HG03175 (cell line): Measurements from ENCODE around the gene SBF2.

Experiments used
- ATAC-seq: cut with Tn5 transposase; IDR thresholded peaks from one replicate; pipeline ENCODE4 v1.9.1; 2021; ENCODE audit warnings: mild to moderate bottlenecking, moderate library complexity; ENCODE audit not compliant: unreplicated experiment

The SBF2 gene

GRCh38 chr11:9861860-9862725 is 431.9 kb downstream of the SBF2 start:
- peak; percentile 95 for ATAC-seq

DNA sequence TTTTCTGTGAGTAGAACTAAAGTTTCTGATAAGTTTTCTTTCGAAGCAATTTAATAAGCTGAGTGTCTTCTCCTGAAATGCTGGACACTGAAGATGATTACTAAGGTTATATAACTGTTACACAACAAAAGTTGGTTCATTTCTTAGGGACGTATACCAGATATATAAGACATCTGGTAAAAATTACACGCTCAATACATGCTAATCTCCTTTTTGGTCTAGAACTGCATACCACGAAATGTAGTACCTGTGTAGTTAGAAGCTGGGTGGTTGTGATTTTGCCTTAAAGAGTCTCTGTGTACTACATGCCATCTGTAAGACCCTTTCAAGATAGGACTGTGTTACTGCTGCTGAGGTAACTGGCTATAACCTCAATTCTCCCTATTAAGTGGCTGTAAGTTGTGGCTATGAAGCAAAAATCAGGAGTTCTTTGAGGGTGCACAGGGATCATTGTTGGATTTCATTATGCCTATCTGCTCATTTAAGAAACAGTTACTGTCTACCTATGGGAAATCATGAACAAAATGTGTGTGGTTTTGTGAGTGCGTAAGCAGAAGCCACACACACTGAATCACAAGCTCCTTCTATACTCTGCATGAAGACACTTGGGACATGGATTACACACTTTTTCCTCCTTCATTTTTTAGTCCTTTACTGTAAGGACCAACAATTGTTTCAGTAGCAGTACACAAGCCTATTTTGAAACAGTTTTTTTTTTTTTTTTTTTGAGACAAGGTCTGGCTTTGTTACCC is 434.3 kb downstream of the SBF2 start:
- ATAC-seq: no peak

DNA sequence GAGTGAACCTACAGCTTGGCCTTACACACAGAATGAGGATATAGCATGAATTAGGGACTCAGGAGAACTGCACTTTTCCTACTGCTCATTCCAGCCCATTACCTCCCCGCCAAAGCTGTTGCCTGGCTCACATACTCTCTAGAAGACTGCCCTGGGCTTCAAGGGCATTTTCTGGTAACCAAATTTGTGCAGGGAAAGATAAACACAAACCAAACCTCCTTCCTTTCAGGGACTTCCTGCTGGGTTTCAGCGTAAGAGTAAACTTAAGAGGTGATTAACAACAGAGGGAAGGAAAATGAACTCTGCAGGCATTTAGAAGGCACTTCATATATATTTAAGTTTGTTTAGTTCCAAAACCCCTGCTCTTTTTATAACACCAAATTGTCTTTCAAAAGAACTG is 435.2 kb downstream of the SBF2 start:
- ATAC-seq: no peak

DNA sequence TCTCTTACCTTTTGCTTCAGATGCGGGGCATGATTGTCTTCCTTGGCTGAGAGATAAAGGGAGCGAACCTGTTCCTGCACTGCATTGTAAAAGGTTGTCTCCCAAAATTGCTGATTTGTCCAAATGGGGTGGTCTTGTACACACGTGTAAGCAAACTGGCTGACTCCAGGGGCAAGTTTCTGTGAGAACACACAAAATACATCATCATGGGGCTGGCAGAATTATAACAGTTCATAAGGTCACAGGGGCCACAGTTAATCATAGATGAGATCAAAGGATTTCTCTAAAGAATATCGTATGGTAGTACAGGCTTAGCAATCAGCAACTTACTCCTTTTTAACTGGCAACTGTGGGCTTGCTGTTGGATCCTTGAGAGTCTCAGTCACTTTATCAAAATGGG is 435.8 kb downstream of the SBF2 start:
- no peak for ATAC-seq

GRCh38 chr11:9855579-9856287 is 438.3 kb downstream of the SBF2 start:
- no peak for ATAC-seq

DNA sequence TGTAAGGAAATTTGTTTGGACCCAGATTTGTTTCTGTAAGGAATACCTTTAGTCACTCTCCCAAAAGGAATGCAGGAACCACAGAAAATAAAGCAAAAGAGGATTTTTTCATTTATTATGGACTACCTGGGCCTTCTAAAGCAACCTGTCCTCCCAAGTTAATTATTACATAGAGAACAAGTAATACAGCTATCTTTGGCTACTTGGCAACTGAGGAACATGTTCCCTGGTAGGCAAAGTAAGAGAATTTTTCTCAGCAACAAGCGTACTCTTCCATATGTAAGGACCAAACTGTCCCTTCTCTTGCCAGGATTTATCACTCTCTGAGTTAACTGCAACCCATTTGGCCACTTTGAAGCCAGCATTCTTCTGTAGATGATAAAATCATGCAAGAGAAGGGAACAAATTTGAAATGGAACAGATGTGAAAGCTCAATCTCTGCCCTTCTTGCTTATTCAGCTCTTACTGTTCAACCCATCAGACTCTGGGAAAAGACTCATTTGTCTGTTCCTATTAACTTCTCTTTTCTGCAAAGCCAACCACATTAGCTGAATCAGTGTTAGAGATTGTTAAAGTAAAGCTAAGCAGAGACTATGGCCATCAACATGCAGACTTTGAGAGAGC is 440.0 kb downstream of the SBF2 start:
- ATAC-seq: no peak

GRCh38 chr11:9852465-9852864 is 441.6 kb downstream of the SBF2 start:
- no peak for ATAC-seq

DNA sequence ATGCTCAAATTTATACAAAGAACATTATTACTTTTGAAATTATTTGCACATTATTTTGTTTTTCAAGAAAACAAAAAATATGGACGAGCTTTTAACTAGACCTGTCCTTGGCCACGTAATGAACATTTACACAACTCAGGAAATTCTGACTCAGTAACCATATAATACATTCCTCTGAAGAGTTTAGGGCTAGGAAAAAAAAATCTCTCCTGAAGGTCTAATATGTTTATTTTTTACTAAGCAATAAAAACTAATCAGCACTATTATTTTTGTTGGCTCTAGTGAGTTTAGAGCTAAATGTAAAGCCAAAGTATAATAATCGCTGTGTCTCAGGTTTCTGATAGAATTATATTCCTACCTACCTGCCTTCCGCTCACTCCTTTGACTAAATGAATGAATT is 442.7 kb downstream of the SBF2 start:
- no peak for ATAC-seq

GRCh38 chr11:9850224-9850895 is 443.7 kb downstream of the SBF2 start:
- ATAC-seq: no peak

- no peak for ATAC-seq
Observed at GRCh38 chr11:9849389-9849788, 444.6 kb downstream of the SBF2 start.

GRCh38 chr11:9847636-9848035 is 446.4 kb downstream of the SBF2 start:
- ATAC-seq: no peak

DNA sequence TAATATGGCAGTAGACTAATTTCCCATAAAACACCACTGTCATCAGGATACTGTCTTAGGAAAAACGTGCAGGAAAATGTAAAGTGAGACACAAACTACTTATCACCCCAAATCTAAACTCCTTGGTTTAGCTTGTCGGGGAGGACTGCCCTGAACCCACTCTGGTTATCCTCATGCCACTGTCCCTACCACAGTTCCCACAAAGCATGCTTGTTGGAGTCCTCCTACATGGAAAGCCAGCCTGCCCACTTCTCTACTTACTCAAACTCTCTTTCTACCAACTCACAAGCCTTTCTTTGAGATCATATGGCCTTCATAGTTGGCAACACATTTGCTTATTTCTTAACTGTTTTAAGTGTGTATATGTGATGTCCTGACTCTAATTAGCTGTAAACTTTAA is 451.1 kb downstream of the SBF2 start:
- no peak for ATAC-seq

DNA sequence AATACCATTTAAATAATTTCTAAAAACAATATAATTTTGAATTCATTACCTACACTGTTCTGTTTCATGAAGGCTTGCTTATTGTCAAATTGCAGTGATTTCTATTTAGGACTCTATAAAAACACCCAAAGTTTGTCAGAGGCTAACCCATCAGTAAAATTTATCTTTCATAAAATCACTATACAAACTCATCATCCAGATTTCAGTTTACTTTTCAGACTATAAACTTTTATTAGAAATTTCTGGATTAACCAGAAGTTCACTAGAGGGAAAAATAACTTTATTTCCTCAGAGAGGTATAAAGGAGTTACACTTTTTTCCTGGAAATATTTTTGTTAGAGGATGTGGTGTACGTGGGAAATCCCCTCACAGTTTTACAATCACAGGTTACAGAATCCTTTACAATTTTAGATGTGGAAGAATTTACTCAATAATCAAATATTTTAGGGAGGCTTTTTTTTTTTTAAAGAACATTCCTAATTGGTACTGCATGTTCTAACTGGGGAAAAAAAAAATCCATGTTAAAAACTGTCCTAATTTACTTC is 453.5 kb downstream of the SBF2 start:
- no peak for ATAC-seq

- no peak for ATAC-seq
Observed at GRCh38 chr11:9839550-9839949, 454.5 kb downstream of the SBF2 start.

DNA sequence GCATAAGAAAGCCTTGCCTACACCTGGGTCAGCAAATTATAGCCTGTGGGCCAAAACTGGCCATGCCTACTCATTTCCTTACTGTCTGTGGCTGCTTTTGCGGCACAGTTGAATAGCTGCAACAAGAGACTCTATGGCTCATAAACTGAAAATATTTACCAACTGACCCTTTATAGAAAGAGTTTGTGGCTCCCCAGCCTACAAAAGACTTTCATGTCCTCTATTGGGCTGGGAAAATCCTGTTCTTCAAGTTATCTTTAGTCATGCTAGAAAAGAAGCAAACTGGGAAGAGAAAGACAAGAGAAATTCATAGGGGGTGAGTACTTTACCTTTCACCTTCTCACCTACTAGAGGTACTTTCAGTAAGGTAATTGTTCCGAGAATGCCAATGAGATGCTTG is 455.1 kb downstream of the SBF2 start:
- ATAC-seq: peak; percentile 80

- ATAC-seq: no peak
Observed at GRCh38 chr11:9838229-9838628, 455.8 kb downstream of the SBF2 start.

- no peak for ATAC-seq
Observed at GRCh38 chr11:9834291-9834690, 459.7 kb downstream of the SBF2 start.

DNA sequence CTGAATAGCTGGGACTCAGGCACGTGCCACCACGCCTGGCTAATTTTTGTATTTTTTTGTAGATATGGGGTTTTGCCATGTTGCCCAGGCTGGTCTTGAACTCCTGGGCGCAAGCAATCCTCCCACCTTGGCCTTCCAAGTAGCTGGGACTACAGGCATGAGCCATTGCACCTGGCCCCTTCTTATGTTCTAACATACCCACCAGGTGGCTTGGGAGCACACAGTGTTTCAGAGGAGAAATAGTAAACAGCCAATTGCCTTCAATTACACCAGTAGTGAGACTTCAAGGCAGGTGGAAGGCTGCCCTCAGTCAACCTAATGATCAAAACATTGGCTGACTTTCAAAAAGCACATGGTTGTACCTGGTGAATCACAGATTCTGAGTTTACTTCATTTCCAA is 462.9 kb downstream of the SBF2 start:
- no peak for ATAC-seq

DNA sequence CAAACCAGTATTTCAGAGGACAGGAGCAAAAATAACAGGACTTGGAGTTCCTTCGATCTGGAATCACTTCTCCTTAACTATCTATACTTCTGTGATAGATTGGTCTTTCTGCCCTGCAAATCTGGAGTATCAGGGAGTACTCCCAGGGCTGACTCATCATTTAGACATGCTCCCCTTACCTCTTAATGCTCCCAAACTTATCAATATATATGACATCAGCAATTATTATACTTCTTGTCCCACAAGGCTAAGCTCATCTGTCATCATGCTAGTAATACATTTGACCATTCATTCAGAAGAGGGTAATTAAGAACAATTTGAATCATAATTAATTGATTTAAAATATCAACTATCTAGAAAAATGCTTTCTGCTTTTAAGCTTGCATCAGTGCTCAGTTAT is 466.3 kb downstream of the SBF2 start:
- ATAC-seq: no peak

- no peak for ATAC-seq
Observed at GRCh38 chr11:9826390-9826789, 467.6 kb downstream of the SBF2 start.
